ENCODE results near the gene TMEM156.

DNA sequence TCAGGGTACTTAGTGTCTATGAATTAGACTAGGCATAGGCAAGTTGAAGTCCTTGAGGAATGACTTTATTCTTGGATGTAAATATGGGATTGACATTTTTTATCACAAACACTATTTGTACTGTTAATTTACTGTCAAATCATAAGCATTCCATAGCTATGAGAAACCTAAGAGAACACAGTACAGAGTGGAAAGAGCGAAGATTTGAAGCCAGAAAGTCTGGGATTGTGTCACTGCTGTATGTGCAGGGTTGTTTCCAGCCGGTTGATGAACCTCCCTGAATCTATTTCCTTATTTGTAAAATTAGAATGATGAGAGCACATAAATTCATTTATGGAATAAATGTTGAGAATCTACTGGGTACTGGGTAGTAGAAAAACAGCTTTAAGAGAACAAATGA, 15.5 kb upstream of the TMEM156 start:
- TF ChIP-seq CTCF (IDR thresholded peaks at IDR 0.05), result no peak
- no peak for TF ChIP-seq ZFX (IDR thresholded peaks at IDR 0.05; ENCODE audit: borderline replicate concordance)
